ENCODE data around the gene POU2F3. TPM values are rescaled to one million over a fixed set of nuclear protein-coding genes. Genes with fewer than 3 reads are reported as not detected.

The POU2F3 gene
- polyA plus RNA-seq, 1 donor (not counting 4 experiments of a cell fraction or from before 2014, with no cell fraction given) = 0.96 TPM

- Histone ChIP-seq H3K4me2 (ENCODE audit: control insufficient read depth, extremely low read depth, insufficient read depth, low read depth, low read length) (no peak overlapping the region), H2AFZ (ENCODE audit: control insufficient read depth, low read length) (no peak overlapping the region), H3K4me1 (ENCODE audit: control insufficient read depth, extremely low read depth, insufficient read depth, low read length) (peaks cover 5% of the 10 kb centered on the region), H3K4me3 (ENCODE audit: control insufficient read depth in 2 of 3, extremely low read depth in 1 of 3, insufficient read depth in 2 of 3, low read depth in 1 of 3, low read length in 3 of 3) (no peak overlapping the region), H3K9me1 (ENCODE audit: control insufficient read depth, extremely low read depth, insufficient read depth, low read length) (no peaks in the 10 kb centered on the region), H3K36me3 (ENCODE audit: control insufficient read depth in 2 of 2, extremely low read depth in 1 of 2, insufficient read depth in 2 of 2, low read length in 2 of 2) (no peaks in the 10 kb centered on the region), H3K9me3 (ENCODE audit: control insufficient read depth, low read depth, low read length) (no peaks in the 10 kb centered on the region), H3K27ac (ENCODE audit: control insufficient read depth, insufficient read depth, low read length) (no peak overlapping the region), H3K9ac (ENCODE audit: control insufficient read depth, extremely low read depth, insufficient read depth, low read length) (no peak overlapping the region), H3K27me3 (ENCODE audit: control insufficient read depth, extremely low read depth, insufficient read depth, low read length) (no peaks in the 10 kb centered on the region), H4K20me1 (ENCODE audit: control insufficient read depth, extremely low read depth, insufficient read depth, low read length) (peaks cover 7% of the 10 kb centered on the region), H3K79me2 (ENCODE audit: control insufficient read depth, insufficient read depth, low read length) (peaks cover 46% of the 10 kb centered on the region)
- FAIRE-seq = no peak
- TF ChIP-seq EZH2 (IDR thresholded peaks at IDR 0.05; ENCODE audit: low read length) (no peak), CTCF (optimal IDR thresholded peaks at IDR 0.05 in 1 of 3, IDR thresholded peaks at IDR 0.05 in 1 of 3, conservative IDR thresholded peaks at IDR 0.05 in 1 of 3; ENCODE audit: extremely low read depth in 1 of 3, insufficient read depth in 2 of 3, low read length in 3 of 3) (no peak)
- no peak for DNase-seq (ENCODE audit: low read depth, low spot score)
- dilution Hi-C loops (cut with MboI; ENCODE audit: extremely low pct_ligation_motif_present, low sequenced_read_pairs) = no loop called here
Observed at GRCh38 chr11:120365512-120365911, 125.6 kb downstream of the POU2F3 start.

Small RNA genes lying within 50 kb of the gene (small RNA-seq; reads per million reads assigned to genes)
- 0.94 to 4.3 (median 2.3) reads per million in 3 experiments for gene RF00100 (ENCODE audit: insufficient read length in 3 of 3, low read depth in 3 of 3, low replicate concordance in 1 of 3)

Other genes with a start within 250 kb of the POU2F3 start
- 303 to 611 TPM (median 463 TPM) in 3 replicates for gene TRIM29, start 102.0 kb upstream of the POU2F3 start, polyA plus RNA-seq
- gene OAF, start 29.1 kb upstream of the POU2F3 start, polyA plus RNA-seq = 10.9 to 21.0 TPM (median 11.2 TPM) in 3 replicates
- 2.7 to 4.0 TPM (median 3.7 TPM) in 3 replicates for gene TLCD5, start 85.2 kb downstream of the POU2F3 start, polyA plus RNA-seq
- gene ARHGEF12, start 96.3 kb downstream of the POU2F3 start, polyA plus RNA-seq = 22.1 to 28.8 TPM (median 25.3 TPM) in 3 replicates

All from keratinocyte (primary cell).